ENCODE measurements around the gene AOC1. TPM values are rescaled to one million over a fixed set of nuclear protein-coding genes. Genes with fewer than 3 reads are reported as not detected.

The AOC1 gene
- total RNA-seq, 1 experiment from 2014 or later = not detected

- Histone ChIP-seq H3K4me1 (ENCODE audit: insufficient read depth, low read length) (no peaks in the 10 kb centered on the region), H4K20me1 (ENCODE audit: low read length) (no peaks in the 10 kb centered on the region), H3K36me3 (ENCODE audit: low read depth, low read length) (no peaks in the 10 kb centered on the region), H3K27ac (ENCODE audit: low read length) (no peak overlapping the region), H2AFZ (ENCODE audit: low read length) (no peak overlapping the region), H3K27me3 (ENCODE audit: low read length) (peaks cover 37% of the 10 kb centered on the region), H3K9me3 (ENCODE audit: low read length) (no peaks in the 10 kb centered on the region), H3K79me2 (ENCODE audit: low read length) (no peaks in the 10 kb centered on the region), H3F3A (ENCODE audit: low read length, unreplicated experiment) (no peaks in the 10 kb centered on the region), H3K4me2 (ENCODE audit: low read length) (no peak overlapping the region), H3K9me2 (replicated peaks; ENCODE audit: low read length) (no peaks in the 10 kb centered on the region), H3K9ac (ENCODE audit: low read length) (no peak overlapping the region), H3K4me3 (ENCODE audit: low read length) (no peak overlapping the region)
- ATAC-seq (no peak), DNase-seq (no peak)
- BruUV-seq (replicated peaks) = no TSS peak
- no peak for TF ChIP-seq EZH2phosphoT487 (IDR thresholded peaks at IDR 0.05; ENCODE audit: borderline replicate concordance, low read length)
- TF ChIP-seq EZH2 (IDR thresholded peaks at IDR 0.05; ENCODE audit: low read length, unreplicated experiment) = no peak
- TF ChIP-seq CTCF (conservative IDR thresholded peaks at IDR 0.05; ENCODE audit: low read depth, low read length) = no peak
- ChIA-PET POLR2A (ENCODE audit: unreplicated experiment) (no interaction called here), CTCF (no interaction called here)
- intact Hi-C loops (cut with micrococcal nuclease) = no loop called here
Measured at GRCh38 chr7:150856303-150857275, 4.3 kb downstream of the AOC1 start.

GRCh38 chr7:150857276-150858055, 5.1 kb downstream of the AOC1 start:
- Histone ChIP-seq H3K4me3 (ENCODE audit: low read length) (no peak overlapping the region), H2AFZ (ENCODE audit: low read length) (no peak overlapping the region), H3K4me2 (ENCODE audit: low read length) (no peak overlapping the region), H3F3A (ENCODE audit: low read length, unreplicated experiment) (no peaks in the 10 kb centered on the region), H3K27ac (ENCODE audit: low read length) (no peak overlapping the region), H3K9me3 (ENCODE audit: low read length) (no peaks in the 10 kb centered on the region), H3K36me3 (ENCODE audit: low read depth, low read length) (no peaks in the 10 kb centered on the region), H3K9ac (ENCODE audit: low read length) (no peak overlapping the region), H3K27me3 (ENCODE audit: low read length) (peaks cover 37% of the 10 kb centered on the region), H3K79me2 (ENCODE audit: low read length) (no peaks in the 10 kb centered on the region), H3K9me2 (replicated peaks; ENCODE audit: low read length) (no peaks in the 10 kb centered on the region), H3K4me1 (ENCODE audit: insufficient read depth, low read length) (no peaks in the 10 kb centered on the region), H4K20me1 (ENCODE audit: low read length) (no peaks in the 10 kb centered on the region)
- POLR2A ChIA-PET (ENCODE audit: unreplicated experiment) = no interaction called here
- DNase-seq (no peak), ATAC-seq (no peak)
- TF ChIP-seq EZH2 (IDR thresholded peaks at IDR 0.05; ENCODE audit: low read length, unreplicated experiment) = no peak
- no peak for TF ChIP-seq EZH2phosphoT487 (IDR thresholded peaks at IDR 0.05; ENCODE audit: borderline replicate concordance, low read length)
- no peak for TF ChIP-seq CTCF (conservative IDR thresholded peaks at IDR 0.05; ENCODE audit: low read depth, low read length)
- CTCF ChIA-PET = no interaction called here
- BruUV-seq (replicated peaks) = no TSS peak
- intact Hi-C loops (cut with micrococcal nuclease) = no loop called here

Data from PC-3 (cell line).